Coronary artery (tissue), 2 donors: Measurements from ENCODE around the gene NOL7.

ENCODE experiments used
- DNase-seq: peaks from one replicate; pipeline ENCODE4 v3.0.0-alpha.2; 2017; ENCODE audit warnings: low spot score
- H3K27ac ChIP-seq, 2 donors: fragments of 200-600 bp; sonication (generic); one replicate each; pipeline ENCODE4 v1.5.1; 2016 to 2019
- H3K4me3 ChIP-seq: fragments of 200-600 bp; sonication (generic); 2 replicates; pipeline ENCODE4 v1.5.1; 2016; ENCODE audit warnings: mild to moderate bottlenecking, moderate library complexity
- TF ChIP-seq, protein P1 (sequence below): fragments of 200-600 bp; sonication (generic); IDR thresholded peaks from one replicate; pipeline ENCODE4 v1.5.1; 2019; ENCODE audit warnings: antibody characterized with exemption

Gene NOL7

GRCh38 chr6:13648850-13649249 lies 33.7 kb downstream of the NOL7 start:
- H3K27ac ChIP-seq: no peak overlapping the region
- TF ChIP-seq, protein P1, sequence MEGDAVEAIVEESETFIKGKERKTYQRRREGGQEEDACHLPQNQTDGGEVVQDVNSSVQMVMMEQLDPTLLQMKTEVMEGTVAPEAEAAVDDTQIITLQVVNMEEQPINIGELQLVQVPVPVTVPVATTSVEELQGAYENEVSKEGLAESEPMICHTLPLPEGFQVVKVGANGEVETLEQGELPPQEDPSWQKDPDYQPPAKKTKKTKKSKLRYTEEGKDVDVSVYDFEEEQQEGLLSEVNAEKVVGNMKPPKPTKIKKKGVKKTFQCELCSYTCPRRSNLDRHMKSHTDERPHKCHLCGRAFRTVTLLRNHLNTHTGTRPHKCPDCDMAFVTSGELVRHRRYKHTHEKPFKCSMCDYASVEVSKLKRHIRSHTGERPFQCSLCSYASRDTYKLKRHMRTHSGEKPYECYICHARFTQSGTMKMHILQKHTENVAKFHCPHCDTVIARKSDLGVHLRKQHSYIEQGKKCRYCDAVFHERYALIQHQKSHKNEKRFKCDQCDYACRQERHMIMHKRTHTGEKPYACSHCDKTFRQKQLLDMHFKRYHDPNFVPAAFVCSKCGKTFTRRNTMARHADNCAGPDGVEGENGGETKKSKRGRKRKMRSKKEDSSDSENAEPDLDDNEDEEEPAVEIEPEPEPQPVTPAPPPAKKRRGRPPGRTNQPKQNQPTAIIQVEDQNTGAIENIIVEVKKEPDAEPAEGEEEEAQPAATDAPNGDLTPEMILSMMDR: no peak
- DNase-seq: no peak
- H3K4me3 ChIP-seq: no peak overlapping the region

- H3K4me3 ChIP-seq: no peak overlapping the region
- TF ChIP-seq, protein P1: no peak
- no peak for DNase-seq
- no peak overlapping the region for H3K27ac ChIP-seq
Measured at GRCh38 chr6:13649393-13649792, 34.3 kb downstream of the NOL7 start.

- TF ChIP-seq, protein P1: no peak
- H3K27ac ChIP-seq: no peak overlapping the region
- H3K4me3 ChIP-seq: no peak overlapping the region
- DNase-seq: no peak
Measured at GRCh38 chr6:13653296-13653695, 38.2 kb downstream of the NOL7 start.

GRCh38 chr6:13654496-13654895 lies 39.4 kb downstream of the NOL7 start:
- TF ChIP-seq, protein P1: no peak
- no peak for DNase-seq
- Histone ChIP-seq H3K4me3 (no peak overlapping the region), H3K27ac (no peak overlapping the region)

DNA sequence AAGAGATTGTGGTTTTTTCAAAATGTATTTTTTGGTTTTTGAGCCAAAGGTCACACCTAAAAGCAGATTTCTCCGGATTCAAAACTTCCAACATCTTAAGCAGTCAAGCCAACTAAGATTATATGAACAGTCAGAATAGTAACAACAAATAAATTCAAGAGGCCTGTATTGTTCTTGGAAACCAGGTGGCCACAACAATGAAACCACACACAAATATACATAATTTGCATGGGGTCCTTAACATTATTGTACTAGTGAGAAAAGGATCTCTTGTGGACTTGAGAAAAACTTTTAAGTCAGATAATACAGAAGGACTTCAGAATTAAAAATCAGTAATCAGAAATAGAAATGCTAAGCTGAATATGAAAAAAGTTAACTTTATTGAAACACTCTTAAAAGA lies 40.6 kb downstream of the NOL7 start:
- no peak for DNase-seq
- TF ChIP-seq, protein P1: no peak
- no peak overlapping the region for H3K27ac ChIP-seq

GRCh38 chr6:13660273-13660672 lies 45.1 kb downstream of the NOL7 start:
- no peak for DNase-seq
- Histone ChIP-seq H3K27ac (no peak overlapping the region), H3K4me3 (no peak overlapping the region)
- TF ChIP-seq, protein P1: no peak

More for the DNA sequence above, 40.6 kb downstream of the NOL7 start:
- no peak overlapping the region for H3K4me3 ChIP-seq

GRCh38 chr6:13660893-13661292 lies 45.8 kb downstream of the NOL7 start:
- DNase-seq: no peak
- Histone ChIP-seq H3K27ac (no peak overlapping the region), H3K4me3 (no peak overlapping the region)
- TF ChIP-seq, protein P1: no peak
